Upper lobe of left lung (tissue), 6 donors: Measurements from ENCODE around the gene RPUSD4. TPM values are rescaled to one million over a fixed set of nuclear protein-coding genes. Genes with fewer than 3 reads are reported as not detected.

Experiments
- ATAC-seq, 2 donors: fragments of 200-7000 bp; cut with Tn5 transposase; one replicate each; pipeline ENCODE4 v1.9.1; 2022; ENCODE audit warnings: mild to moderate bottlenecking in 2 of 2, moderate library complexity in 2 of 2; ENCODE audit not compliant: low FRiP score in 2 of 2
- DNase-seq, 2 donors: peaks; one replicate each; pipeline ENCODE4 v3.0.0-alpha.2; 2019 to 2020
- H3K27ac ChIP-seq, 4 donors: fragments of 200-600 bp; sonication (generic); one replicate each; pipeline ENCODE4 v1.5.1; 2016 to 2019
- H3K27me3 ChIP-seq, 4 donors: fragments of 200-600 bp; sonication (generic); one replicate each; pipeline ENCODE4 v1.5.1; 2017 to 2019
- H3K36me3 ChIP-seq, 4 donors: fragments of 200-600 bp; sonication (generic); one replicate each; pipeline ENCODE4 v1.5.1; 2016 to 2019
- H3K4me1 ChIP-seq, 4 donors: fragments of 200-600 bp; sonication (generic); one replicate each; pipeline ENCODE4 v1.5.1; 2018 to 2019
- H3K4me3 ChIP-seq, 4 donors: fragments of 200-600 bp; sonication (generic); one replicate each; pipeline ENCODE4 v1.5.1; 2017 to 2019; ENCODE audit warnings: mild to moderate bottlenecking in 2 of 4, moderate library complexity in 1 of 4
- H3K9me3 ChIP-seq, 4 donors: fragments of 200-600 bp; sonication (generic); one replicate each; pipeline ENCODE4 v1.5.1; 2018 to 2019
- CTCF ChIP-seq, 6 experiments: fragments of 450-650 bp in 4 of 6; fragments of 200-600 bp in 2 of 6; sonication (generic) in 2 of 6; IDR thresholded peaks; one replicate each; pipeline ENCODE4 v1.5.1; 2016 to 2019; ENCODE audit warnings: antibody characterized with exemption in 6 of 6
- EP300 ChIP-seq, 4 donors: sonication (generic); formaldehyde crosslinking; IDR thresholded peaks; one replicate each; pipeline ENCODE4 v1.5.1; 2017; ENCODE audit warnings: antibody characterized with exemption in 4 of 4, control low read depth in 2 of 4
- POLR2A ChIP-seq, 4 donors: fragments of 450-650 bp; IDR thresholded peaks; one replicate each; pipeline ENCODE4 v1.5.1; 2016 to 2017; ENCODE audit warnings: antibody characterized with exemption in 4 of 4, mild to moderate bottlenecking in 2 of 4
- POLR2AphosphoS5 ChIP-seq, 2 donors: sonication (generic); formaldehyde crosslinking; IDR thresholded peaks; one replicate each; pipeline ENCODE4 v1.5.1; 2017; ENCODE audit warnings: antibody characterized with exemption in 2 of 2
- WGBS, 2 donors: methylation state at CpG; one replicate each; pipeline ENCODE4 v1.1.5; 2017 to 2018; 5-methylcytosine and 5-hydroxymethylcytosine counted together
- total RNA-seq, 6 donors: library from RNA; depleted of rRNA in 4 of 6; stranded (reverse); fragments of >200 nt in 4 of 6; gene quantifications; one replicate each; pipeline versions ENCODE4 v1.1.0 to v1.2.1, GENCODE V29; 2016 to 2021
- donor health status: DM: no; HTN: no; CAD: no; lungs with moderate emphysema.
- donor health status: DM: no; HTN: yes; CAD: no; lungs with severe emphysema.

The RPUSD4 gene
- total RNA-seq, 6 donors from 2014 or later = 13.7 to 32.5 (median 20.5) TPM

GRCh38 chr11:126224647-126225294, 13.3 kb upstream of the RPUSD4 start:
- H3K27ac ChIP-seq = no peak overlapping the region
- no peak overlapping the region for H3K4me3 ChIP-seq
- peaks cover 0 to 4% (median 0%) of the 10 kb centered on the region in 4 donors for H3K4me1 ChIP-seq
- ATAC-seq = no peak
- H3K9me3 ChIP-seq = no peaks in the 10 kb centered on the region
- no peaks in the 10 kb centered on the region for H3K27me3 ChIP-seq
- peaks cover 0 to 6% (median 2%) of the 10 kb centered on the region in 4 donors for H3K36me3 ChIP-seq
- TF ChIP-seq EP300 (IDR thresholded peaks at IDR 0.05) = no peak
- TF ChIP-seq CTCF (IDR thresholded peaks at IDR 0.05) = no peak
- TF ChIP-seq POLR2AphosphoS5 (IDR thresholded peaks at IDR 0.05) = no peak
- TF ChIP-seq POLR2A (IDR thresholded peaks at IDR 0.05) = no peak
- DNase-seq = no peak
- 77 to 82% methylated on average over 6 of the region's 6 CpGs for WGBS, 2 donors

GRCh38 chr11:126219547-126219946, 8.1 kb upstream of the RPUSD4 start:
- Histone ChIP-seq H3K27ac (no peak overlapping the region), H3K4me3 (no peak overlapping the region), H3K9me3 (no peaks in the 10 kb centered on the region), H3K36me3 (no peaks in the 10 kb centered on the region), H3K4me1 (peaks cover 7 to 23% (median 16%) of the 10 kb centered on the region in 4 donors), H3K27me3 (no peaks in the 10 kb centered on the region)
- TF ChIP-seq EP300 (IDR thresholded peaks at IDR 0.05) (no peak), POLR2A (IDR thresholded peaks at IDR 0.05) (no peak), POLR2AphosphoS5 (IDR thresholded peaks at IDR 0.05) (no peak), CTCF (IDR thresholded peaks at IDR 0.05) (no peak)
- ATAC-seq (no peak), DNase-seq (no peak)
- WGBS, 2 donors = 58 to 72% methylated on average over 4 of the region's 4 CpGs

- 33 to 44% methylated on average over 1 of the region's 1 CpG for WGBS, 2 donors
- no peaks in the 10 kb centered on the region for H3K9me3 ChIP-seq
- H3K4me3 ChIP-seq = no peak overlapping the region
- no peak for TF ChIP-seq POLR2A (IDR thresholded peaks at IDR 0.05)
- no peak for TF ChIP-seq EP300 (IDR thresholded peaks at IDR 0.05)
- TF ChIP-seq CTCF (IDR thresholded peaks at IDR 0.05) = no peak
- TF ChIP-seq POLR2AphosphoS5 (IDR thresholded peaks at IDR 0.05) = no peak
- no peaks in the 10 kb centered on the region for H3K27me3 ChIP-seq
- H3K4me1 ChIP-seq = peaks cover 15 to 39% (median 29%) of the 10 kb centered on the region in 4 donors
- ATAC-seq = no peak
- no peak overlapping the region for H3K27ac ChIP-seq
- DNase-seq = no peak
- no peaks in the 10 kb centered on the region for H3K36me3 ChIP-seq
These were observed 6.0 kb upstream of the RPUSD4 start for GRCh38 chr11:126217491-126217890.

- no peak for DNase-seq
- H3K36me3 ChIP-seq = no peaks in the 10 kb centered on the region
- peaks cover 17 to 44% (median 34%) of the 10 kb centered on the region in 4 donors for H3K4me1 ChIP-seq
- TF ChIP-seq POLR2A (IDR thresholded peaks at IDR 0.05) (no peak), EP300 (IDR thresholded peaks at IDR 0.05) (no peak)
- H3K9me3 ChIP-seq = no peaks in the 10 kb centered on the region
- no peak overlapping the region for H3K4me3 ChIP-seq
- H3K27ac ChIP-seq = no peak overlapping the region
- 70 to 76% methylated on average over 6 of the region's 6 CpGs for WGBS, 2 donors
- no peak for ATAC-seq
- H3K27me3 ChIP-seq = no peaks in the 10 kb centered on the region
These were observed 5.3 kb upstream of the RPUSD4 start for GRCh38 chr11:126216526-126217305.

GRCh38 chr11:126214841-126215240, 3.4 kb upstream of the RPUSD4 start:
- peak overlapping the region in 3 of 4 donors; percentile 24 to 28 (median 25) for H3K27ac ChIP-seq
- 18 to 36% methylated on average over 6 of the region's 6 CpGs for WGBS, 2 donors
- H3K36me3 ChIP-seq = peaks cover 0 to under 1% (median under 1%) of the 10 kb centered on the region in 4 donors
- no peak for ATAC-seq
- TF ChIP-seq POLR2AphosphoS5 (IDR thresholded peaks at IDR 0.05) (no peak), POLR2A (IDR thresholded peaks at IDR 0.05) (no peak), EP300 (IDR thresholded peaks at IDR 0.05) (no peak), CTCF (IDR thresholded peaks at IDR 0.05) (no peak)
- peak in 1 of 2 donors; percentile 48 for DNase-seq
- no peaks in the 10 kb centered on the region for H3K27me3 ChIP-seq
- no peaks in the 10 kb centered on the region for H3K9me3 ChIP-seq
- H3K4me1 ChIP-seq = peaks cover 23 to 56% (median 38%) of the 10 kb centered on the region in 4 donors
- H3K4me3 ChIP-seq = peak overlapping the region in 1 of 4 donors; percentile 14
